Measurements from ENCODE around the gene DGKI. TPM values are rescaled to one million over a fixed set of nuclear protein-coding genes. Genes with fewer than 3 reads are reported as not detected.

DGKI gene
- total and polyA plus RNA-seq, 2 experiments from 2014 or later: 0.16 to 1.0 TPM

DNA sequence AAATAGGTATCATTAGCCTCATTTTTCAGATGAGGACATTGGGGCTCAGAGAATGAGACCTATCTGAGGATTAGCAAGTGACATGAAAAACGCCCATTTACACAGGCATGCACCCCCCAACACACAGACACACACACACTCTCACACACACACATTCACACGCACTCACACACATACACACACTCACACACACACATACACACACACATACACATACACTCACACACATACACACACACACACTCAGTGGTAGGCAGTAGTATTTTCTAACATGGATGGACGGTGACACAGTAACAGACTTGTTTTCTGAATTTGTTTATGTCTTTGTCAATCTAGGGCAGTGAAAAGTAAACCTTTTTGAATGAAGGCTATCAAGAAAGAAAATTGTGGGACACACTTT lies 21.3 kb downstream of the DGKI start (continued):
- TF ChIP-seq, protein P1, sequence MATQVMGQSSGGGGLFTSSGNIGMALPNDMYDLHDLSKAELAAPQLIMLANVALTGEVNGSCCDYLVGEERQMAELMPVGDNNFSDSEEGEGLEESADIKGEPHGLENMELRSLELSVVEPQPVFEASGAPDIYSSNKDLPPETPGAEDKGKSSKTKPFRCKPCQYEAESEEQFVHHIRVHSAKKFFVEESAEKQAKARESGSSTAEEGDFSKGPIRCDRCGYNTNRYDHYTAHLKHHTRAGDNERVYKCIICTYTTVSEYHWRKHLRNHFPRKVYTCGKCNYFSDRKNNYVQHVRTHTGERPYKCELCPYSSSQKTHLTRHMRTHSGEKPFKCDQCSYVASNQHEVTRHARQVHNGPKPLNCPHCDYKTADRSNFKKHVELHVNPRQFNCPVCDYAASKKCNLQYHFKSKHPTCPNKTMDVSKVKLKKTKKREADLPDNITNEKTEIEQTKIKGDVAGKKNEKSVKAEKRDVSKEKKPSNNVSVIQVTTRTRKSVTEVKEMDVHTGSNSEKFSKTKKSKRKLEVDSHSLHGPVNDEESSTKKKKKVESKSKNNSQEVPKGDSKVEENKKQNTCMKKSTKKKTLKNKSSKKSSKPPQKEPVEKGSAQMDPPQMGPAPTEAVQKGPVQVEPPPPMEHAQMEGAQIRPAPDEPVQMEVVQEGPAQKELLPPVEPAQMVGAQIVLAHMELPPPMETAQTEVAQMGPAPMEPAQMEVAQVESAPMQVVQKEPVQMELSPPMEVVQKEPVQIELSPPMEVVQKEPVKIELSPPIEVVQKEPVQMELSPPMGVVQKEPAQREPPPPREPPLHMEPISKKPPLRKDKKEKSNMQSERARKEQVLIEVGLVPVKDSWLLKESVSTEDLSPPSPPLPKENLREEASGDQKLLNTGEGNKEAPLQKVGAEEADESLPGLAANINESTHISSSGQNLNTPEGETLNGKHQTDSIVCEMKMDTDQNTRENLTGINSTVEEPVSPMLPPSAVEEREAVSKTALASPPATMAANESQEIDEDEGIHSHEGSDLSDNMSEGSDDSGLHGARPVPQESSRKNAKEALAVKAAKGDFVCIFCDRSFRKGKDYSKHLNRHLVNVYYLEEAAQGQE (IDR thresholded peaks at IDR 0.05; ENCODE audit: unreplicated experiment): no peak
- TF ChIP-seq POLR2AphosphoS5 (IDR thresholded peaks at IDR 0.05; ENCODE audit: low read depth) (no peak), EZH2phosphoT487 (IDR thresholded peaks at IDR 0.05; ENCODE audit: unreplicated experiment) (no peak), EZH2 (IDR thresholded peaks at IDR 0.05; ENCODE audit: low read depth, unreplicated experiment) (no peak), CREB1 (CRISPR knock-in tag; IDR thresholded peaks at IDR 0.05; ENCODE audit: low read depth) (no peak)

DNA sequence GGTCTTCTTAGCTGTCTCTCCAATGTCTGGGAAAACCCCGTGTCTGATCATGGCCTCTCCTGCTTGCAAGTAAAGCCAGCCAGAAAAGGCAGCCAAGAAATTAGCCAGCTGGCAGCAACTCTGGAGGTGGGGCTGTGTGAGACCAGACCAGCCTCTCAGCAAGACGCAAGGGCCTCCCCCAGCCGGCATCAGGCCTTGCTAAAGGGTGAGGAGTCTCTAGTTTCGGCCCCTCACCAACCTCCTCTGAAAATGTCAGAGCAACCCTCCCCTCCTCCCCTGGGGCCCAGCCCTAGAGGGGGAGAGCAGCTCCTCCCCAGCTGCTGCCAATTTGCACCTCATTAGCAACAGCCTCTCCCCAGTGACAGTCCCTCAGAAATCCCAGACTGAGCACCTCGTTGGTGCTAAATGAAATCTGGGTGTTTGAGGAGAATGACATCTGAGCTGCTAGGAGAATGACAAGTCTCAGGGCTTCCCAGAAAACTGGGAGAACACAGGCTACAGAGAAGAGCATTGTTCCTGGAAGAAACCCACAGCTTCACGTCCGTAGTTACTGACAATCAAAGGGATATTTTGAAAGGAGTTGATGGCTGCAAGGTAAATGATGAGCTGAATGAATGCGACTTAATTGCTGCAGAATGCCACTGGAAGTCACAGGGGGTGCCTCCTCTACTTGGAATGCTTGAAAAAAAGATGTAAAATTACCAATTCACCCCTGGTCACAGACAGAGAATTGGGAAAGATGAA lies 25.9 kb downstream of the DGKI start:
- DNase-seq (ENCODE audit: low spot score) (peak; percentile 53), ATAC-seq (peak; percentile 92)
- peak overlapping the region; percentile 80 for H2AFZ ChIP-seq
- no peaks in the 10 kb centered on the region for H3K36me3 Mint-ChIP-seq (ENCODE audit: low read depth)
- peak overlapping the region; percentile 38; the same call in 1 of the 2 replicates for H3K27ac Mint-ChIP-seq
- H3K4me2 ChIP-seq: peak overlapping the region; percentile 50
- no peak overlapping the region; the same call in 1 of the 2 replicates for H3K4me3 ChIP-seq
- H3K4me3 Mint-ChIP-seq: peak overlapping the region; percentile 31; the same call in 2 of the 3 replicates
- H3K4me1 Mint-ChIP-seq: peaks cover 37% of the 10 kb centered on the region
- H3K9me3 Mint-ChIP-seq: no peaks in the 10 kb centered on the region
- no peaks in the 10 kb centered on the region; the same call in 1 of the 2 replicates for H3F3A ChIP-seq (replicated peaks; ENCODE audit: low read depth)
- H3K79me2 ChIP-seq (replicated peaks; ENCODE audit: insufficient read depth): no peaks in the 10 kb centered on the region
- H3K9me2 ChIP-seq (ENCODE audit: insufficient read depth): no peaks in the 10 kb centered on the region
- peak; percentile 59; the same call in 1 of the 2 replicates for TF ChIP-seq NANOG (IDR thresholded peaks at IDR 0.05; ENCODE audit: borderline replicate concordance)
- TF ChIP-seq, protein P2, sequence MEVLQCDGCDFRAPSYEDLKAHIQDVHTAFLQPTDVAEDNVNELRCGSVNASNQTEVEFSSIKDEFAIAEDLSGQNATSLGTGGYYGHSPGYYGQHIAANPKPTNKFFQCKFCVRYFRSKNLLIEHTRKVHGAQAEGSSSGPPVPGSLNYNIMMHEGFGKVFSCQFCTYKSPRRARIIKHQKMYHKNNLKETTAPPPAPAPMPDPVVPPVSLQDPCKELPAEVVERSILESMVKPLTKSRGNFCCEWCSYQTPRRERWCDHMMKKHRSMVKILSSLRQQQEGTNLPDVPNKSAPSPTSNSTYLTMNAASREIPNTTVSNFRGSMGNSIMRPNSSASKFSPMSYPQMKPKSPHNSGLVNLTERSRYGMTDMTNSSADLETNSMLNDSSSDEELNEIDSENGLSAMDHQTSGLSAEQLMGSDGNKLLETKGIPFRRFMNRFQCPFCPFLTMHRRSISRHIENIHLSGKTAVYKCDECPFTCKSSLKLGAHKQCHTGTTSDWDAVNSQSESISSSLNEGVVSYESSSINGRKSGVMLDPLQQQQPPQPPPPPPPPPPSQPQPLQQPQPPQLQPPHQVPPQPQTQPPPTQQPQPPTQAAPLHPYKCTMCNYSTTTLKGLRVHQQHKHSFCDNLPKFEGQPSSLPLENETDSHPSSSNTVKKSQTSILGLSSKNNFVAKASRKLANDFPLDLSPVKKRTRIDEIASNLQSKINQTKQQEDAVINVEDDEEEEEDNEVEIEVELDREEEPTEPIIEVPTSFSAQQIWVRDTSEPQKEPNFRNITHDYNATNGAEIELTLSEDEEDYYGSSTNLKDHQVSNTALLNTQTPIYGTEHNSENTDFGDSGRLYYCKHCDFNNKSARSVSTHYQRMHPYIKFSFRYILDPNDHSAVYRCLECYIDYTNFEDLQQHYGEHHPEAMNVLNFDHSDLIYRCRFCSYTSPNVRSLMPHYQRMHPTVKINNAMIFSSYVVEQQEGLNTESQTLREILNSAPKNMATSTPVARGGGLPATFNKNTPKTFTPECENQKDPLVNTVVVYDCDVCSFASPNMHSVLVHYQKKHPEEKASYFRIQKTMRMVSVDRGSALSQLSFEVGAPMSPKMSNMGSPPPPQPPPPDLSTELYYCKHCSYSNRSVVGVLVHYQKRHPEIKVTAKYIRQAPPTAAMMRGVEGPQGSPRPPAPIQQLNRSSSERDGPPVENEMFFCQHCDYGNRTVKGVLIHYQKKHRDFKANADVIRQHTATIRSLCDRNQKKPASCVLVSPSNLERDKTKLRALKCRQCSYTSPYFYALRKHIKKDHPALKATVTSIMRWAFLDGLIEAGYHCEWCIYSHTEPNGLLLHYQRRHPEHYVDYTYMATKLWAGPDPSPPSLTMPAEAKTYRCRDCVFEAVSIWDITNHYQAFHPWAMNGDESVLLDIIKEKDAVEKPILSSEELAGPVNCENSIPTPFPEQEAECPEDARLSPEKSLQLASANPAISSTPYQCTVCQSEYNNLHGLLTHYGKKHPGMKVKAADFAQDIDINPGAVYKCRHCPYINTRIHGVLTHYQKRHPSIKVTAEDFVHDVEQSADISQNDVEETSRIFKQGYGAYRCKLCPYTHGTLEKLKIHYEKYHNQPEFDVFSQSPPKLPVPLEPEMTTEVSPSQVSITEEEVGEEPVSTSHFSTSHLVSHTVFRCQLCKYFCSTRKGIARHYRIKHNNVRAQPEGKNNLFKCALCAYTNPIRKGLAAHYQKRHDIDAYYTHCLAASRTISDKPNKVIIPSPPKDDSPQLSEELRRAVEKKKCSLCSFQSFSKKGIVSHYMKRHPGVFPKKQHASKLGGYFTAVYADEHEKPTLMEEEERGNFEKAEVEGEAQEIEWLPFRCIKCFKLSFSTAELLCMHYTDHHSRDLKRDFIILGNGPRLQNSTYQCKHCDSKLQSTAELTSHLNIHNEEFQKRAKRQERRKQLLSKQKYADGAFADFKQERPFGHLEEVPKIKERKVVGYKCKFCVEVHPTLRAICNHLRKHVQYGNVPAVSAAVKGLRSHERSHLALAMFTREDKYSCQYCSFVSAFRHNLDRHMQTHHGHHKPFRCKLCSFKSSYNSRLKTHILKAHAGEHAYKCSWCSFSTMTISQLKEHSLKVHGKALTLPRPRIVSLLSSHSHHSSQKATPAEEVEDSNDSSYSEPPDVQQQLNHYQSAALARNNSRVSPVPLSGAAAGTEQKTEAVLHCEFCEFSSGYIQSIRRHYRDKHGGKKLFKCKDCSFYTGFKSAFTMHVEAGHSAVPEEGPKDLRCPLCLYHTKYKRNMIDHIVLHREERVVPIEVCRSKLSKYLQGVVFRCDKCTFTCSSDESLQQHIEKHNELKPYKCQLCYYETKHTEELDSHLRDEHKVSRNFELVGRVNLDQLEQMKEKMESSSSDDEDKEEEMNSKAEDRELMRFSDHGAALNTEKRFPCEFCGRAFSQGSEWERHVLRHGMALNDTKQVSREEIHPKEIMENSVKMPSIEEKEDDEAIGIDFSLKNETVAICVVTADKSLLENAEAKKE (CRISPR knock-in tag; IDR thresholded peaks at IDR 0.05): peak; percentile 42; the same call in 1 of the 2 replicates
- TF ChIP-seq STAT1 (IDR thresholded peaks at IDR 0.05; ENCODE audit: unreplicated experiment): no peak
- TF ChIP-seq POLR2AphosphoS5 (IDR thresholded peaks at IDR 0.05; ENCODE audit: low read depth): no peak
- TF ChIP-seq CREB1 (CRISPR knock-in tag; IDR thresholded peaks at IDR 0.05; ENCODE audit: low read depth): no peak
- no peaks in the 10 kb centered on the region for H4K20me1 ChIP-seq (replicated peaks; ENCODE audit: insufficient read depth)
- H3K27ac ChIP-seq (ENCODE audit: low read depth): peak overlapping the region; percentile 51; the same call in 1 of the 2 replicates
- no peaks in the 10 kb centered on the region for H3K27me3 ChIP-seq (ENCODE audit: insufficient read depth)
- peaks cover 4% of the 10 kb centered on the region for H3K27me3 Mint-ChIP-seq (ENCODE audit: insufficient read depth, low read depth, poor library complexity)
- no peaks in the 10 kb centered on the region for H3K36me3 ChIP-seq (ENCODE audit: insufficient read depth)
- H3K4me1 ChIP-seq (ENCODE audit: insufficient read depth): peaks cover 23% of the 10 kb centered on the region

Measured in GM23338 (cell line).